Brain microvascular endothelial cell (primary cell): ENCODE data around the gene PLA2G6.

Source experiments
- DNase-seq: peaks from one replicate; pipeline ENCODE4 v3.0.0-alpha.2; 2020
- H3K27ac ChIP-seq: fragments of 250-450 bp; sonication (Bioruptor Pico); 2 replicates; pipeline ENCODE4 v1.5.1; 2020; ENCODE audit warnings: mild to moderate bottlenecking, moderate library complexity
- H3K27me3 ChIP-seq: fragments of 250-450 bp; sonication (Bioruptor Pico); replicated peaks from 2 replicates; pipeline ENCODE4 v1.5.1; 2020; ENCODE audit warnings: mild to moderate bottlenecking
- H3K36me3 ChIP-seq: fragments of 250-450 bp; sonication (Bioruptor Pico); replicated peaks from 2 replicates; pipeline ENCODE4 v1.5.1; 2020; ENCODE audit warnings: mild to moderate bottlenecking
- H3K4me3 ChIP-seq: 2 replicates; pipeline ENCODE4 v1.5.1; 2011; ENCODE audit warnings: low read depth, mild to moderate bottlenecking, control low read depth, low read length, moderate library complexity
- CTCF ChIP-seq: IDR thresholded peaks from 2 replicates; pipeline ENCODE4 v1.5.1; 2011; ENCODE audit warnings: low read depth, mild to moderate bottlenecking, moderate library complexity, low read length, control low read depth, inconsistent platforms; ENCODE audit errors: missing control alignments
- in situ Hi-C: cut with HindIII; loops from 2 replicates; pipeline ENCODE4 v1.10.0; 2017; ENCODE audit warnings: low sequenced_read_pairs, low pct_ligation_motif_present

The PLA2G6 gene

DNA sequence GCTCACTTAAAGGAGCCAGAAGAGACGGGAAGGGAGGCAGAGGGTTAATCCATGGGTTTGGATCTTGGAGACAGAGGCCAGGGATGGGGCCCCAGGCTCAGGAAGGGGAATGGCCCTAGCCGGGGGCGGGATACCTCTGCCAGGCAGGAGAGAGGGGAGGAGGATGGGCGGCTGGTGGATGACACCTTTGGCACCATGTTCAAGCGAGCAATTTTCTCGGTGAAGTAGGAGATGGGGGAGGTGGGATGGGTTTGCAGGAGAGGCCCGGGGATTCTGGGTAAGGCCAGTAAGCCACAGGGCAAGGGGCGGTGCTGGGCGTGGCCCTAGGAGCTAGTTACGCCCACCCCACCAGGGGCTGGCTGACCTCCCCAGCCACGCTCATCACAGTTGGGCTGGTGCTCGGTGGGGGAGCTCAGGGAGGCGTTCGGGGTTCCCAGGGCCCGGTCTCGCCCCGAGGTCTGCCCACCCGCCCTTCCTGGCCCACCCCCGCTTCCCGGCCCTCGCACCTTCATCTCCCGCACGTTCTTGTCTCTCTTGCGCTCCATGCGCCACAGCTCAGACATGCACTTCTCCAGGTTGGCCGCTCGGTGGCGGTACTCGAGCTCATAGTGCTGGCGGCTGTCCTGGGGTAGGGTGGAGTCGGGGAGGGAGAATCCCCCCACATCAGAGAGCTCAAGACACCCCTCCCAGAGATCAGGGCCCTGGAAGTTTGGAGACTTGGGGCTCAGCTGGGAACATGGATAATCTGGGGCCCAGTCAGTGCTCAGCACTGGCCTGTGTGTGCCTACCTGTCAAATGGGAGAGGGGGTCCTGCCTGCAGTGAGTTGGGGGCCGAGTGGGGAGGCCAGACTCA is 83.8 kb downstream of the PLA2G6 start:
- in situ Hi-C loops = loop anchor here (25.0 kb wide), 1 partner anchor 240 kb away; no protein-coding TSS in a partner anchor

GRCh38 chr22:38097058-38097457 is 84.6 kb downstream of the PLA2G6 start:
- H3K27ac ChIP-seq = no peak overlapping the region
- TF ChIP-seq CTCF = no peak
- no peaks in the 10 kb centered on the region for H3K27me3 ChIP-seq
- in situ Hi-C loops = loop anchor here (25.0 kb wide), 1 partner anchor 240 kb away; no protein-coding TSS in a partner anchor
- no peak for DNase-seq
- H3K36me3 ChIP-seq = no peaks in the 10 kb centered on the region
- H3K4me3 ChIP-seq = no peak overlapping the region

More for the DNA sequence above, 83.8 kb downstream of the PLA2G6 start:
- DNase-seq = no peak
- Histone ChIP-seq H3K27me3 (no peaks in the 10 kb centered on the region), H3K27ac (no peak overlapping the region), H3K36me3 (no peaks in the 10 kb centered on the region), H3K4me3 (no peak overlapping the region)
- peak; percentile 71 for TF ChIP-seq CTCF

DNA sequence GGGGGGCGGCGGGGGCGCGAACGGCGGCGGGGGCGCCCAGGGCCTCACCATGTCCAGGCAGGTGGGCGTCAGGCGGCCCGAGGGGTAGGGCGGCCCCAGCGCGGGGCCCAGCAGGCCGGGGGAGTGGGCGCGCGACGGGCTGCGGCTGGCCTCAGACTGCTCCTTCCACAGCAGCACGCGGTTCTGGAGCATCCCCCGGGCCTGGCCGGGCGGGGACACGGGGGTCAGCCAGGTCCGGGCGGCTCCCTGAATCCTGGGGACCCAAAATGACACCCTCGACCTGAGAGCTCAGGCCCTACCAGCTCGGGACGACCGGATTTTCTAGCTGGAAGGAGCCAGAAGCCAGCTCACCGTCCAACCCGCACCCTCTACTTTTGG is 92.2 kb downstream of the PLA2G6 start:
- no peak for TF ChIP-seq CTCF
- in situ Hi-C loops = loop anchor here (25.0 kb wide), 1 partner anchor 248 kb away; no protein-coding TSS in a partner anchor
- no peak overlapping the region for H3K4me3 ChIP-seq

GRCh38 chr22:38088629-38089473 is 92.8 kb downstream of the PLA2G6 start:
- Histone ChIP-seq H3K27me3 (no peaks in the 10 kb centered on the region), H3K27ac (no peak overlapping the region), H3K36me3 (no peaks in the 10 kb centered on the region), H3K4me3 (peak overlapping the region; percentile 9)
- no peak for DNase-seq
- in situ Hi-C loops = loop anchor here (25.0 kb wide), 1 partner anchor 248 kb away; no protein-coding TSS in a partner anchor
- no peak for TF ChIP-seq CTCF

More for the DNA sequence above, 92.2 kb downstream of the PLA2G6 start:
- Histone ChIP-seq H3K27me3 (no peaks in the 10 kb centered on the region), H3K27ac (no peak overlapping the region), H3K36me3 (no peaks in the 10 kb centered on the region)
- DNase-seq = no peak

DNA sequence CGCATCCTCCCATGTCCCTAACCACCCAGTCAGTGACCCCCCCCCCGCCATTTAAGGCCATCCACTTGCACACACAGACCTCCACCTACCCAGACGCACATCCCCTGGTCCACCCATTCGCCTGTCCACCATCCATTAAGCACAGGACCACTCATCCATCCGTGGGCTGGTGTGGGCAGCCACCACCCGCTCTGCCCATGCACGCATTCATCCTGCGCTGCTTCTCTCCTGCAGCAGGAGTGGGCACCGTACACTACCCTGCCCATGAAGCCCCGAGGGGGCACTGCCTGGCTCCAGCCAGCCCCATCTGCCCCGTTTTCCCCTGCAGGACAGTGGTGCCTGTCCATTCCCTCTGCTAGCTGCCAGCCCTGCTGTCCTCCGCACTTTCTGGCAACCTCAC is 93.8 kb downstream of the PLA2G6 start:
- Histone ChIP-seq H3K27me3 (no peaks in the 10 kb centered on the region), H3K36me3 (no peaks in the 10 kb centered on the region), H3K4me3 (no peak overlapping the region), H3K27ac (no peak overlapping the region)
- no peak for TF ChIP-seq CTCF
- in situ Hi-C loops = loop anchor here (25.0 kb wide), 1 partner anchor 249 kb away; no protein-coding TSS in a partner anchor
- DNase-seq = no peak
